Esophagus muscularis mucosa (tissue), 4 donors: ENCODE results near the gene TENM3. TPM values are rescaled to one million over a fixed set of nuclear protein-coding genes. Genes with fewer than 3 reads are reported as not detected.

Experiments used
- DNase-seq: peaks from one replicate; pipeline ENCODE4 v3.0.0-alpha.2; 2017; ENCODE audit errors: extremely low spot score
- H3K27ac ChIP-seq, 4 donors: fragments of 200-600 bp; sonication (generic); replicated peaks in 1 of 4; 1 replicate in 3 of 4; 2 replicates in 1 of 4; pipeline ENCODE4 v1.5.1; 2016 to 2019; ENCODE audit warnings: mild to moderate bottlenecking in 1 of 4
- H3K27me3 ChIP-seq, 4 donors: fragments of 200-600 bp; sonication (generic); one replicate each; pipeline versions ENCODE4 v1.5.1 to v1.6.0; 2016 to 2019
- H3K36me3 ChIP-seq, 4 donors: fragments of 200-600 bp; sonication (generic); one replicate each; pipeline ENCODE4 v1.5.1; 2016 to 2019
- H3K4me1 ChIP-seq, 4 donors: fragments of 200-600 bp; sonication (generic); one replicate each; pipeline ENCODE4 v1.5.1; 2016 to 2019
- H3K4me3 ChIP-seq, 4 donors: fragments of 200-600 bp; sonication (generic); 1 replicate in 2 of 4; 2 replicates in 2 of 4; pipeline ENCODE4 v1.5.1; 2016 to 2019; ENCODE audit warnings: mild to moderate bottlenecking in 4 of 4, moderate library complexity in 1 of 4
- H3K9me3 ChIP-seq, 4 donors: fragments of 200-600 bp; sonication (generic); 1 replicate in 3 of 4; 2 replicates in 1 of 4; pipeline ENCODE4 v1.5.1; 2016 to 2019
- EP300 ChIP-seq: sonication (generic); formaldehyde crosslinking; IDR thresholded peaks from one replicate; pipeline ENCODE4 v1.6.1; 2017; ENCODE audit warnings: antibody characterized with exemption
- POLR2A ChIP-seq: fragments of 450-650 bp; IDR thresholded peaks from one replicate; pipeline ENCODE4 v1.6.1; 2017; ENCODE audit warnings: antibody characterized with exemption, moderate library complexity, mild to moderate bottlenecking, low read depth
- POLR2AphosphoS5 ChIP-seq, 2 donors: sonication (generic); formaldehyde crosslinking; IDR thresholded peaks; one replicate each; pipeline ENCODE4 v1.6.1; 2017; ENCODE audit warnings: antibody characterized with exemption in 2 of 2
- WGBS: methylation state at CpG from one replicate; pipeline ENCODE4 v1.1.5; 2018; 5-methylcytosine and 5-hydroxymethylcytosine counted together
- intact Hi-C: fragments of 100-400 bp; cut with DNase I; formaldehyde crosslinking; loops from one replicate; pipeline ENCODE4 v1.15.1; 2023
- total RNA-seq, 4 donors: library from RNA; depleted of rRNA; stranded (reverse); fragments of >200 nt; gene quantifications; one replicate each; pipeline versions ENCODE4 v1.1.0 to v1.2.1, GENCODE V29; 2016
- TF ChIP-seq, protein P1 (sequence below), 3 experiments: fragments of 200-600 bp in 2 of 3; fragments of 450-650 bp in 1 of 3; sonication (generic) in 2 of 3; IDR thresholded peaks; one replicate each; pipeline ENCODE4 v1.5.1; 2017 to 2019; ENCODE audit warnings: antibody characterized with exemption in 3 of 3, mild to moderate bottlenecking in 2 of 3, moderate library complexity in 1 of 3

TENM3 gene
- total RNA-seq, 4 donors from 2014 or later, result 16.2 to 30.5 (median 28.3) TPM

GRCh38 chr4:182294451-182294850 is 51.2 kb downstream of the TENM3 start:
- H3K4me1 ChIP-seq, result no peaks in the 10 kb centered on the region
- no peaks in the 10 kb centered on the region for H3K36me3 ChIP-seq
- no peaks in the 10 kb centered on the region for H3K27me3 ChIP-seq
- intact Hi-C loops, result no loop called here
- peak; percentile 8 for DNase-seq
- no peaks in the 10 kb centered on the region for H3K9me3 ChIP-seq
- TF ChIP-seq POLR2AphosphoS5 (IDR thresholded peaks at IDR 0.05) (no peak), POLR2A (no peak), EP300 (no peak)
- TF ChIP-seq, protein P1, sequence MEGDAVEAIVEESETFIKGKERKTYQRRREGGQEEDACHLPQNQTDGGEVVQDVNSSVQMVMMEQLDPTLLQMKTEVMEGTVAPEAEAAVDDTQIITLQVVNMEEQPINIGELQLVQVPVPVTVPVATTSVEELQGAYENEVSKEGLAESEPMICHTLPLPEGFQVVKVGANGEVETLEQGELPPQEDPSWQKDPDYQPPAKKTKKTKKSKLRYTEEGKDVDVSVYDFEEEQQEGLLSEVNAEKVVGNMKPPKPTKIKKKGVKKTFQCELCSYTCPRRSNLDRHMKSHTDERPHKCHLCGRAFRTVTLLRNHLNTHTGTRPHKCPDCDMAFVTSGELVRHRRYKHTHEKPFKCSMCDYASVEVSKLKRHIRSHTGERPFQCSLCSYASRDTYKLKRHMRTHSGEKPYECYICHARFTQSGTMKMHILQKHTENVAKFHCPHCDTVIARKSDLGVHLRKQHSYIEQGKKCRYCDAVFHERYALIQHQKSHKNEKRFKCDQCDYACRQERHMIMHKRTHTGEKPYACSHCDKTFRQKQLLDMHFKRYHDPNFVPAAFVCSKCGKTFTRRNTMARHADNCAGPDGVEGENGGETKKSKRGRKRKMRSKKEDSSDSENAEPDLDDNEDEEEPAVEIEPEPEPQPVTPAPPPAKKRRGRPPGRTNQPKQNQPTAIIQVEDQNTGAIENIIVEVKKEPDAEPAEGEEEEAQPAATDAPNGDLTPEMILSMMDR (IDR thresholded peaks at IDR 0.05), result no peak
- no peak overlapping the region for H3K4me3 ChIP-seq
- no peak overlapping the region for H3K27ac ChIP-seq
- WGBS, result 77% methylated on average over 4 of the region's 4 CpGs

GRCh38 chr4:182297659-182298058 is 54.5 kb downstream of the TENM3 start:
- H3K4me3 ChIP-seq, result no peak overlapping the region
- WGBS, result 76% methylated on average over 9 of the region's 9 CpGs
- intact Hi-C loops, result no loop called here
- no peaks in the 10 kb centered on the region for H3K4me1 ChIP-seq
- H3K27me3 ChIP-seq, result no peaks in the 10 kb centered on the region
- TF ChIP-seq, protein P1 (IDR thresholded peaks at IDR 0.05), result no peak
- TF ChIP-seq EP300 (no peak), POLR2AphosphoS5 (IDR thresholded peaks at IDR 0.05) (no peak), POLR2A (no peak)
- DNase-seq, result peak; percentile 86
- H3K27ac ChIP-seq, result no peak overlapping the region
- H3K36me3 ChIP-seq, result no peaks in the 10 kb centered on the region
- H3K9me3 ChIP-seq, result no peaks in the 10 kb centered on the region

- no peak for TF ChIP-seq EP300
- TF ChIP-seq, protein P1 (IDR thresholded peaks at IDR 0.05), result no peak
- TF ChIP-seq POLR2AphosphoS5 (IDR thresholded peaks at IDR 0.05), result no peak
- TF ChIP-seq POLR2A, result no peak
- no peaks in the 10 kb centered on the region for H3K9me3 ChIP-seq
- H3K4me3 ChIP-seq, result no peak overlapping the region
- H3K27ac ChIP-seq, result no peak overlapping the region
- no peaks in the 10 kb centered on the region for H3K27me3 ChIP-seq
- intact Hi-C loops, result no loop called here
- no peaks in the 10 kb centered on the region for H3K4me1 ChIP-seq
- no peak for DNase-seq
- 89% methylated on average over 5 of the region's 5 CpGs for WGBS
- H3K36me3 ChIP-seq, result no peaks in the 10 kb centered on the region
These were observed 58.5 kb downstream of the TENM3 start for GRCh38 chr4:182301736-182302135.

DNA sequence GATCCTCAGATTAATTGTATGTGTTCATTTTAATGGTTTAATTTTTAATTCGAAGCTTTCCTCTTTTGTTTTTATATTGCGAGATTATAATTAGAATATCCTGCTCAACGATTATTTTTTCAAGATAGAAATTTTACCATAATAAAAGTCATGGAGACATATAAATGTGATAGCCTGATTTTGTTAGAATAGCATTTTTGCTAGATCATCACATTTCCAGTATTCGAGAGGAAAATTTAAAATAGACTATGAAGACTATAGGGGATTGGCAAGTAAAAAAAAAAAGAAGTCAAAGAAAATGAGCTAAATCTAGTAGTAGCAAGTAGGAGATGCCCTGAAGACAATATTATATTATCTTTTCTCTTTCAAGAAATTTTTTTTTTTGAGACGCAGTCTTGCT is 60.6 kb downstream of the TENM3 start:
- TF ChIP-seq EP300, result no peak
- TF ChIP-seq, protein P1 (IDR thresholded peaks at IDR 0.05), result no peak
- TF ChIP-seq POLR2AphosphoS5 (IDR thresholded peaks at IDR 0.05), result no peak
- TF ChIP-seq POLR2A, result no peak
- Histone ChIP-seq H3K9me3 (no peaks in the 10 kb centered on the region), H3K4me3 (no peak overlapping the region), H3K36me3 (no peaks in the 10 kb centered on the region), H3K27me3 (no peaks in the 10 kb centered on the region), H3K4me1 (peaks cover 0 to 13% (median 8%) of the 10 kb centered on the region in 4 donors), H3K27ac (no peak overlapping the region)
- intact Hi-C loops, result no loop called here
- DNase-seq, result no peak
- WGBS, result 93% methylated on average over 5 of the region's 5 CpGs

DNA sequence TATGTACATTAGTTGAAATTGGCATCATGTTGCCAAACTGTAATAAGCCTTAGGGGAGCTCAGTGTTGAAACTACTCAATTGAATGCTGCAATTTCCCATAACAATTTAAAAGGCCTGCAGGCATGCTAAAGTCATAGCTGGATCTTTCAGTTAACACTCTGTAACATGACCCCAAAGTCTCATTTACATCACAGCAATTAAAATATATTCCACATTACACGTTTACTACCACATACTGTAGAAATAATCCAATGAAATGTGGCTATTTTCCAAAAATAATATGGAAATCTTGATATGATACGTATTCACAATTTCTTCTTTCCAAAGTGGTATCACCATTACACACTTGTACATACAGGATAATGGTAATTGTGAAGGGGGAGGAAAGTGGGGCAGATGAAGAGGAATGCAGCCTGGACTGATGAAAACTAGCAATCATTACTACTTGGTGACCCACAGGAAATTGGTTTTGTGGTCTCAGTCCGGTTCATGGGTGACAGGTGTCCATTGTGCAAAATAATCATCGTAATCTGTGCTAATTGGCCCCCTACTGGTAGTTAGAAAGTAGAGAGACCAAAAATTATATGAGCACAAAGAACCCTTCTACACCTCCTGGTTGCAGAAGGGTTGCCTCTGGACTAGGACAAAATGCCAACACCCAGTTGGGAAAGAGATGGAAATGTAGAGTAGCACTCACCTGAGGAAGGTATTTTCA is 63.7 kb downstream of the TENM3 start:
- no peak for TF ChIP-seq POLR2A
- TF ChIP-seq, protein P1 (IDR thresholded peaks at IDR 0.05), result peak in 1 of 3 experiments; percentile 16
- intact Hi-C loops, result no loop called here

More for the DNA sequence above, 63.7 kb downstream of the TENM3 start:
- 75% methylated on average over 4 of the region's 4 CpGs for WGBS
- Histone ChIP-seq H3K9me3 (no peaks in the 10 kb centered on the region), H3K27me3 (no peaks in the 10 kb centered on the region), H3K36me3 (no peaks in the 10 kb centered on the region), H3K27ac (no peak overlapping the region), H3K4me3 (no peak overlapping the region), H3K4me1 (peaks cover 0 to 13% (median 8%) of the 10 kb centered on the region in 4 donors)
- no peak for DNase-seq
